Heart left ventricle (tissue), 16 donors: Measurements from ENCODE around the gene EIF4G3. TPM values are rescaled to one million over a fixed set of nuclear protein-coding genes. Genes with fewer than 3 reads are reported as not detected.

ENCODE experiments used
- ATAC-seq, 4 donors: fragments of 200-7000 bp; cut with Tn5 transposase; one replicate each; pipeline ENCODE4 v1.9.1; 2020 to 2022; ENCODE audit warnings: moderate library complexity in 4 of 4, mild to moderate bottlenecking in 3 of 4, moderate number of reproducible peaks in 1 of 4
- DNase-seq, 5 donors: peaks; one replicate each; pipeline ENCODE4 v3.0.0-alpha.2; 2020
- H3K27ac ChIP-seq, 12 donors: fragments of 200-600 bp; sonication (generic) in 4 of 12; one replicate each; pipeline versions ENCODE4 v1.5.0 to v1.8.0; 2016 to 2022; ENCODE audit warnings: mild to moderate bottlenecking in 2 of 12
- H3K27me3 ChIP-seq, 9 donors: fragments of 200-600 bp; sonication (generic) in 2 of 9; one replicate each; pipeline versions ENCODE4 v1.5.1 to v1.8.0; 2016 to 2022; ENCODE audit warnings: mild to moderate bottlenecking in 3 of 9
- H3K36me3 ChIP-seq, 9 donors: fragments of 200-600 bp; sonication (generic) in 2 of 9; one replicate each; pipeline versions ENCODE4 v1.5.0 to v1.8.0; 2018 to 2022; ENCODE audit warnings: mild to moderate bottlenecking in 2 of 9
- H3K4me1 ChIP-seq, 12 donors: fragments of 200-600 bp; sonication (generic) in 4 of 12; one replicate each; pipeline versions ENCODE4 v1.5.0 to v1.8.0; 2016 to 2022; ENCODE audit warnings: mild to moderate bottlenecking in 3 of 12
- H3K4me3 ChIP-seq, 12 donors: fragments of 200-600 bp; sonication (generic) in 4 of 12; one replicate each; pipeline versions ENCODE4 v1.5.0 to v1.8.0; 2017 to 2022; ENCODE audit warnings: mild to moderate bottlenecking in 9 of 12, moderate library complexity in 4 of 12
- H3K9me3 ChIP-seq, 12 donors: fragments of 200-600 bp; sonication (generic) in 4 of 12; one replicate each; pipeline versions ENCODE4 v1.5.0 to v1.8.0; 2016 to 2022; ENCODE audit warnings: mild to moderate bottlenecking in 1 of 12
- POLR2A ChIP-seq, 2 donors: fragments of 450-650 bp; IDR thresholded peaks; one replicate each; pipeline ENCODE4 v1.6.1; 2017; ENCODE audit warnings: antibody characterized with exemption in 2 of 2, mild to moderate bottlenecking in 2 of 2, moderate library complexity in 2 of 2
- WGBS, 4 donors: extraction: QIAGEN DNeasy Blood & Tissue Kit in 2 of 4; methylation state at CpG; one replicate each; pipeline versions ENCODE4 v1.1.5 to v1.1.7; 2013 to 2018; 5-methylcytosine and 5-hydroxymethylcytosine counted together
- intact Hi-C, 10 donors: fragments of 100-400 bp; cut with DNase I; formaldehyde crosslinking; loops; one replicate each; pipeline versions ENCODE4 v1.11.1 to v1.14.2; 2022
- polyA plus RNA-seq, 2 donors: library from polyadenylated mRNA; stranded (reverse); fragments of 200-250 nt; gene quantifications; one replicate each; pipeline ENCODE4 v1.2.3, GENCODE V29; 2013
- total RNA-seq, 9 donors: library from RNA; depleted of rRNA in 2 of 9; stranded (reverse); fragments of >200 nt in 2 of 9; fragmentation: NEBNext Ultra II Directional in 3 of 9; extraction: Animal tissue kit (Norgen Biotek cat#: 25700) in 3 of 9; gene quantifications; one replicate each; pipeline versions ENCODE4 v1.1.0 to v1.2.4, GENCODE V29; 2016 to 2023
- TF ChIP-seq, protein P1 (sequence below), 12 donors: fragments of 200-600 bp; sonication (generic) in 4 of 12; IDR thresholded peaks; one replicate each; pipeline versions ENCODE4 v1.5.0 to v1.8.0; 2018 to 2022; ENCODE audit warnings: antibody characterized with exemption in 12 of 12, mild to moderate bottlenecking in 5 of 12
- donor health status: ischemic (EF 13 %, LVEDD 7.1; RV severe dilation, severe dysfunction).
- donor health status: healthy with polysubstance abuse.
- donor health status: DM: no; HTN: yes; CAD: no.
- donor health status: DM: no; HTN: no; CAD: no.
- donor health status: ischemic (EF 25% LVEDD 6.9; RV normal size, moderate dysfunction).
- donor health status: ischemic (EF 25% LVEDD 5.7; RV mildly dilated, moderate dysfunction).
- donor health status: healthy.
- donor health status: DM: yes; HTN: yes; CAD: no.
- donor health status: ischemic (EF 35%, LVEDD 5.7; RV mildly dilated, moderate dysfunction).
- donor health status: nonischemic (EF 11% LVEDD 7.7; RV severe dilation, severe dysfunction).
- donor health status: DM: yes; HTN: yes; CAD: no.
- donor health status: PGD.
- donor health status: ischemic (EF 29% LVEDD 5.4; RV normal size, mild dysfunction).
- donor health status: nonischemic (EF 23%, LVEDD 6.1; RV moderate dilation, normal function).

Gene EIF4G3
- total and polyA plus RNA-seq, 11 donors = 14.6 to 49.0 (median 36.2) TPM

DNA sequence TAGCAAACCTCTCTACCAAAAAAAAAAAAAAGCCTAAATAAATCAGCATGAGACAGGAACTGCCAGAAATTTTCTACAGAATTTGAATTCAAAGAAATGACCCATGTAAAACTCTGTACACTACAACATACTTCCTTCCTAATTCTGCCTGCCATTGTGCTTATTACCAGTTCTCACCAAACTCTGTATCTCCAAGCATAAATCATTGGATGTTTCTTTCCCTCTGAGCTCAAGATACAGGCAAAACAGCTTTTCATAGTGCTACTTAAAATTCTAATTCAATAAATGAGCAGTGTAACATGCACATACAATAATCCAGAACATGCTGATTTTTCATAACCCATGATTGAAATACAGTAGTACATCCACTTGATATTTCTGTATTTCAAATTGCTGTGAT, 87.0 kb downstream of the EIF4G3 start:
- H3K36me3 ChIP-seq = peaks cover 0 to 22% (median 12%) of the 10 kb centered on the region in 9 donors
- H3K27me3 ChIP-seq = no peaks in the 10 kb centered on the region

DNA sequence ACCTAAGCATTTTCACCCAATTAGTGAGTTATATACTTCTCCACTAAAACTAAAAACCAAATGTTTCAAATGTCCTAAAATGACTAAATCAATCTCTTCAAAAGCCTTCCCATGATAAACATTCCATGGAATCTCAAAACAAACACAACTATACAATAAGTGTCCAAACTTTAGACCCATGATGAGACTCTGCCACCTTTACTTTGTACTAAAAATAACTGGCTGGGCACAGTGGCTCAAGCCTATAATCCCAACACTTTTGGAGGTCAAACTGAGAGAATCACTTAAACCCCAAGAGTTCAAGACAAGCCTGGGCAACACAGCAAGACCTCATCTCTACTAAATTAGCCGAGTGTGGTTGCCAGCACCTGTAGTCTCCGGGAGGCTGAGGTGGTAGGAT, 87.4 kb downstream of the EIF4G3 start:
- Histone ChIP-seq H3K36me3 (peaks cover 0 to 22% (median 15%) of the 10 kb centered on the region in 9 donors), H3K4me1 (peaks cover 0 to 29% (median 7%) of the 10 kb centered on the region in 12 donors), H3K27ac (peak overlapping the region in 1 of 12 donors; percentile 80), H3K4me3 (no peak overlapping the region), H3K27me3 (no peaks in the 10 kb centered on the region), H3K9me3 (peaks cover 0 to 7% (median 0%) of the 10 kb centered on the region in 12 donors)
- intact Hi-C loops = no loop called here
- TF ChIP-seq, protein P1, sequence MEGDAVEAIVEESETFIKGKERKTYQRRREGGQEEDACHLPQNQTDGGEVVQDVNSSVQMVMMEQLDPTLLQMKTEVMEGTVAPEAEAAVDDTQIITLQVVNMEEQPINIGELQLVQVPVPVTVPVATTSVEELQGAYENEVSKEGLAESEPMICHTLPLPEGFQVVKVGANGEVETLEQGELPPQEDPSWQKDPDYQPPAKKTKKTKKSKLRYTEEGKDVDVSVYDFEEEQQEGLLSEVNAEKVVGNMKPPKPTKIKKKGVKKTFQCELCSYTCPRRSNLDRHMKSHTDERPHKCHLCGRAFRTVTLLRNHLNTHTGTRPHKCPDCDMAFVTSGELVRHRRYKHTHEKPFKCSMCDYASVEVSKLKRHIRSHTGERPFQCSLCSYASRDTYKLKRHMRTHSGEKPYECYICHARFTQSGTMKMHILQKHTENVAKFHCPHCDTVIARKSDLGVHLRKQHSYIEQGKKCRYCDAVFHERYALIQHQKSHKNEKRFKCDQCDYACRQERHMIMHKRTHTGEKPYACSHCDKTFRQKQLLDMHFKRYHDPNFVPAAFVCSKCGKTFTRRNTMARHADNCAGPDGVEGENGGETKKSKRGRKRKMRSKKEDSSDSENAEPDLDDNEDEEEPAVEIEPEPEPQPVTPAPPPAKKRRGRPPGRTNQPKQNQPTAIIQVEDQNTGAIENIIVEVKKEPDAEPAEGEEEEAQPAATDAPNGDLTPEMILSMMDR (IDR thresholded peaks at IDR 0.05) = no peak
- TF ChIP-seq POLR2A (IDR thresholded peaks at IDR 0.05) = no peak
- ATAC-seq (no peak), DNase-seq (no peak)
- 84 to 100% (median 90%) methylated on average over 2 of the region's 2 CpGs for WGBS, 4 donors

More for the DNA sequence above, 87.0 kb downstream of the EIF4G3 start:
- ATAC-seq (no peak), DNase-seq (no peak)
- intact Hi-C loops = no loop called here
- Histone ChIP-seq H3K9me3 (peaks cover 0 to 7% (median 0%) of the 10 kb centered on the region in 12 donors), H3K27ac (peak overlapping the region in 1 of 12 donors; percentile 80), H3K4me1 (peaks cover 0 to 29% (median 7%) of the 10 kb centered on the region in 12 donors), H3K4me3 (no peak overlapping the region)
- TF ChIP-seq, protein P1 (IDR thresholded peaks at IDR 0.05) = no peak
- TF ChIP-seq POLR2A (IDR thresholded peaks at IDR 0.05) = no peak

DNA sequence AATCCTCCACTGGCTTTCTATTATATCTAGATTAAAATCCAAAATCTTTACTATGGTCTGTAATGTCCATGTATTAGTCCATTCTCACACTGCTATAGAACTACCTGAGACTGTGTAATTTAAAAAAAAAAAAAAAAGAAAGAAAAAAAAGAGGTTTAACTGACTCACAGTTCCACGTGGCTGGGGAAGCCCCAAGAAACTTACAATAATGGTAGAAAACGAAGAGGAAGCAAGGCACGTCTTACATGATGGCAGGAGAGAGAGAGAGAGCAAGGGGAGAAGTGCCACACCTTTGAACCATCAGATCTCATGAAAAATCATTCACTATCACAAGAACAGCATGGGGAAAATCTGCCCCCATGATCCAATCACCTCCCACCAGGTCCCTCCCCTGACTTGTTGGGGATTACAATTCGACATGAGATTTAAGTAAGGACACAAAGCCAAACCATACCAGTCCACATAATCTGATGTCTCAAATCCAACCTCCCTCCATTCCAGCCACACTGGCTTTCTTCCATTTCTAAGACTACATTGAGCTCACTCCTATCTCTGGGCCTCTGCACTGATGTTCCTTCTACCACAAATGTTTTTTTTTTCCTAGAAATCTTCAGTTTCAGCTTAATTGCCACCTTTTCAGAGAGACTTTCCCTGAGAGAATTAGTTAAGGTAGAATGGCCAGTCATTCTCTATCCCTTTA, 92.4 kb downstream of the EIF4G3 start:
- no peak for ATAC-seq
- H3K9me3 ChIP-seq = no peaks in the 10 kb centered on the region
- H3K36me3 ChIP-seq = peaks cover 0 to 31% (median 15%) of the 10 kb centered on the region in 9 donors
- no peaks in the 10 kb centered on the region for H3K27me3 ChIP-seq
- 68 to 79% (median 72%) methylated on average over 4 of the region's 4 CpGs for WGBS, 4 donors
- intact Hi-C loops = no loop called here
- TF ChIP-seq POLR2A (IDR thresholded peaks at IDR 0.05) = no peak
- TF ChIP-seq, protein P1 (IDR thresholded peaks at IDR 0.05) = no peak
- no peak overlapping the region for H3K4me3 ChIP-seq
- peaks cover 0 to 4% (median 0%) of the 10 kb centered on the region in 12 donors for H3K4me1 ChIP-seq
- H3K27ac ChIP-seq = no peak overlapping the region
- no peak for DNase-seq

DNA sequence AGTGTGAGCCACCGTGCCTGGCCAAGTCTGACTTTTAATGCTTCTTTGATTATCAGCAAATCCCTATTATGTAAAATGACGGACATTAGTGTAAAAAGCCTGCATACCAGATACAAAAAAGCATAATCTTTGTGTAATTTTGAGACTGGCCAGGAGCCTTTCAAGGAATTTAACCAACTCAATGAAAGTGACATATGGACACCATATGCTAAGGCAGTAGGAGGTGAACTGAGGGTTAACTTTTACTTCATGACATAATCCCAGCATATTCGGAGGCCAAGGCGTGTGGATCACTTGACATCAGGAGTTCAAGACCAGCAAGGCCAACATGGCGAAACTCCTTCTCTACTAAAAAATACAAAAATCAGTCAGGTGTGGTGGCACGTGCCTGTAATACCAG, 94.6 kb downstream of the EIF4G3 start:
- Histone ChIP-seq H3K36me3 (peaks cover 0 to 23% (median 10%) of the 10 kb centered on the region in 9 donors), H3K9me3 (no peaks in the 10 kb centered on the region), H3K4me3 (no peak overlapping the region), H3K27ac (no peak overlapping the region), H3K4me1 (peaks cover 0 to 9% (median 0%) of the 10 kb centered on the region in 12 donors), H3K27me3 (no peaks in the 10 kb centered on the region)
- WGBS, 4 donors = 90 to 93% (median 93%) methylated on average over 6 of the region's 6 CpGs
- intact Hi-C loops = no loop called here
- DNase-seq (no peak), ATAC-seq (no peak)
- no peak for TF ChIP-seq POLR2A (IDR thresholded peaks at IDR 0.05)
- TF ChIP-seq, protein P1 (IDR thresholded peaks at IDR 0.05) = no peak
